PC-3 (cell line): ENCODE results near the gene SERBP1.

Source experiments
- CTCF ChIP-seq: fragments of 300-600 bp; sonication (generic); conservative IDR thresholded peaks from 2 replicates; pipeline ENCODE4 v1.5.1; 2017; ENCODE audit warnings: antibody characterized with exemption, low read depth, mild to moderate bottlenecking, low read length
- EZH2 ChIP-seq: fragments of 300-600 bp; sonication (generic); IDR thresholded peaks from one replicate; pipeline ENCODE4 v1.6.1; 2017; ENCODE audit warnings: antibody characterized with exemption, mild to moderate bottlenecking, low read length; ENCODE audit not compliant: unreplicated experiment

GRCh38 chr1:67441739-67442281 is 11.6 kb upstream of the SERBP1 start:
- TF ChIP-seq EZH2 (no peak), CTCF (no peak)
